Uterus (tissue), 4 donors: Measurements from ENCODE around the gene JAZF1. TPM values are rescaled to one million over a fixed set of nuclear protein-coding genes. Genes with fewer than 3 reads are reported as not detected.

Experiments used
- DNase-seq, 2 donors: peaks; one replicate each; pipeline ENCODE4 v3.0.0-alpha.2; 2019 to 2020
- H3K27ac ChIP-seq, 2 donors: fragments of 200-600 bp; sonication (generic); 1 replicate in 1 of 2; 2 replicates in 1 of 2; pipeline ENCODE4 v1.5.1; 2016 to 2018
- H3K27me3 ChIP-seq, 2 donors: fragments of 200-600 bp; sonication (generic); one replicate each; pipeline ENCODE4 v1.5.1; 2018 to 2019; ENCODE audit warnings: control low read depth in 1 of 2
- H3K36me3 ChIP-seq, 2 donors: fragments of 200-600 bp; sonication (generic); one replicate each; pipeline ENCODE4 v1.5.1; 2019; ENCODE audit warnings: control low read depth in 1 of 2
- H3K4me1 ChIP-seq, 2 donors: fragments of 200-600 bp; sonication (generic); one replicate each; pipeline ENCODE4 v1.5.1; 2018 to 2019; ENCODE audit warnings: control low read depth in 1 of 2
- H3K4me3 ChIP-seq, 2 donors: fragments of 200-600 bp; sonication (generic); 1 replicate in 1 of 2; 2 replicates in 1 of 2; pipeline ENCODE4 v1.5.1; 2018 to 2019; ENCODE audit warnings: mild to moderate bottlenecking in 1 of 2
- H3K9me3 ChIP-seq, 2 donors: fragments of 200-600 bp; sonication (generic); one replicate each; pipeline ENCODE4 v1.5.1; 2019; ENCODE audit warnings: control low read depth in 1 of 2
- CTCF ChIP-seq, 4 experiments: fragments of 200-600 bp in 2 of 4; fragments of 450-650 bp in 2 of 4; sonication (generic) in 2 of 4; IDR thresholded peaks; one replicate each; pipeline ENCODE4 v1.5.1; 2016 to 2019; ENCODE audit warnings: antibody characterized with exemption in 4 of 4, mild to moderate bottlenecking in 2 of 4, moderate library complexity in 1 of 4
- POLR2A ChIP-seq, 2 donors: fragments of 450-650 bp; IDR thresholded peaks; one replicate each; pipeline ENCODE4 v1.6.1; 2016; ENCODE audit warnings: antibody characterized with exemption in 2 of 2, mild to moderate bottlenecking in 1 of 2, moderate library complexity in 1 of 2
- intact Hi-C: fragments of 100-400 bp; cut with DNase I; formaldehyde crosslinking; loops from one replicate; pipeline ENCODE4 v1.15.1; 2023; ENCODE audit warnings: low total_unique reads
- total RNA-seq, 4 donors: library from RNA; depleted of rRNA in 3 of 4; stranded (reverse); fragments of >200 nt in 3 of 4; gene quantifications; one replicate each; pipeline versions ENCODE4 v1.1.0 to v1.2.4, GENCODE V29; 2014 to 2023
- donor health status: DM: yes; HTN: yes; CAD: no.

JAZF1 gene
- total RNA-seq, 4 donors from 2014 or later: 27.6 to 58.5 (median 34.4) TPM

GRCh38 chr7:28224675-28225074, 44.1 kb upstream of the JAZF1 start:
- TF ChIP-seq CTCF (IDR thresholded peaks at IDR 0.05): no peak
- no peak for TF ChIP-seq POLR2A (IDR thresholded peaks at IDR 0.05)
- H3K4me3 ChIP-seq: no peak overlapping the region
- no peaks in the 10 kb centered on the region for H3K27me3 ChIP-seq
- DNase-seq: no peak
- no peaks in the 10 kb centered on the region for H3K4me1 ChIP-seq
- H3K27ac ChIP-seq: no peak overlapping the region
- intact Hi-C loops: no loop called here
- H3K36me3 ChIP-seq: no peaks in the 10 kb centered on the region
- no peaks in the 10 kb centered on the region for H3K9me3 ChIP-seq

GRCh38 chr7:28224172-28224571, 43.6 kb upstream of the JAZF1 start:
- TF ChIP-seq POLR2A (IDR thresholded peaks at IDR 0.05): no peak
- TF ChIP-seq CTCF (IDR thresholded peaks at IDR 0.05): no peak
- H3K27me3 ChIP-seq: no peaks in the 10 kb centered on the region
- H3K36me3 ChIP-seq: no peaks in the 10 kb centered on the region
- no peak overlapping the region for H3K27ac ChIP-seq
- H3K9me3 ChIP-seq: no peaks in the 10 kb centered on the region
- no peak overlapping the region for H3K4me3 ChIP-seq
- intact Hi-C loops: no loop called here
- DNase-seq: no peak
- H3K4me1 ChIP-seq: no peaks in the 10 kb centered on the region

- no peaks in the 10 kb centered on the region for H3K27me3 ChIP-seq
- no peaks in the 10 kb centered on the region for H3K36me3 ChIP-seq
- no peak for TF ChIP-seq POLR2A (IDR thresholded peaks at IDR 0.05)
- no peak for TF ChIP-seq CTCF (IDR thresholded peaks at IDR 0.05)
- DNase-seq: no peak
- no peak overlapping the region for H3K4me3 ChIP-seq
- intact Hi-C loops: no loop called here
- H3K27ac ChIP-seq: no peak overlapping the region
- H3K4me1 ChIP-seq: no peaks in the 10 kb centered on the region
- no peaks in the 10 kb centered on the region for H3K9me3 ChIP-seq
Measured at GRCh38 chr7:28222636-28223035, 42.0 kb upstream of the JAZF1 start.

- no peaks in the 10 kb centered on the region for H3K4me1 ChIP-seq
- no peaks in the 10 kb centered on the region for H3K36me3 ChIP-seq
- H3K27me3 ChIP-seq: no peaks in the 10 kb centered on the region
- H3K9me3 ChIP-seq: no peaks in the 10 kb centered on the region
- no peak for DNase-seq
- intact Hi-C loops: no loop called here
- TF ChIP-seq POLR2A (IDR thresholded peaks at IDR 0.05) (no peak), CTCF (IDR thresholded peaks at IDR 0.05) (no peak)
- H3K4me3 ChIP-seq: no peak overlapping the region
- H3K27ac ChIP-seq: no peak overlapping the region
Measured at GRCh38 chr7:28219793-28220192, 39.2 kb upstream of the JAZF1 start.

- Histone ChIP-seq H3K27me3 (no peaks in the 10 kb centered on the region), H3K4me3 (no peak overlapping the region), H3K36me3 (no peaks in the 10 kb centered on the region), H3K4me1 (no peaks in the 10 kb centered on the region), H3K9me3 (no peaks in the 10 kb centered on the region), H3K27ac (no peak overlapping the region)
- intact Hi-C loops: no loop called here
- DNase-seq: no peak
- TF ChIP-seq CTCF (IDR thresholded peaks at IDR 0.05) (no peak), POLR2A (IDR thresholded peaks at IDR 0.05) (no peak)
Measured at GRCh38 chr7:28217143-28217542, 36.5 kb upstream of the JAZF1 start.
